HL-60/S4 (cell line): ENCODE results near the gene ZBTB46.
"Not testable (repeated sequence)": the region's sequence is repeated elsewhere in the genome, so short reads cannot be mapped to it uniquely, and the experiment has no call there.

Experiments
- in situ Hi-C: fragments of 300-500 bp; cut with MboI; formaldehyde crosslinking; loops from 2 replicates; pipeline ENCODE4 v1.14.3; 2022; ENCODE audit warnings: low sequenced_read_pairs

Gene ZBTB46

DNA sequence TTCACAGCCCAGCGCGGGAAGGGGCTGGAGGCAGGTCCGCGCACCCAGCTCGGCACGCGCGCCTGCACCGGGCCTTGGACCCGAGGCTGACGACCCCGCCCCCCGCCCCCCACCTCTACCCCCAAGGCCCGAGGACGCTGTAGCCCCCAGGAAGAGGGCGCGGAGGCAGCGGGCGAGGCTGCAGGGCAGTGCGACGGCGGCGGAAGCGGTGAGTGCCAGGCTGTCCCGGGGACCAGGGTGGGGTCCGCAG lies 93.4 kb downstream of the ZBTB46 start:
- in situ Hi-C loops, result no loop called here

DNA sequence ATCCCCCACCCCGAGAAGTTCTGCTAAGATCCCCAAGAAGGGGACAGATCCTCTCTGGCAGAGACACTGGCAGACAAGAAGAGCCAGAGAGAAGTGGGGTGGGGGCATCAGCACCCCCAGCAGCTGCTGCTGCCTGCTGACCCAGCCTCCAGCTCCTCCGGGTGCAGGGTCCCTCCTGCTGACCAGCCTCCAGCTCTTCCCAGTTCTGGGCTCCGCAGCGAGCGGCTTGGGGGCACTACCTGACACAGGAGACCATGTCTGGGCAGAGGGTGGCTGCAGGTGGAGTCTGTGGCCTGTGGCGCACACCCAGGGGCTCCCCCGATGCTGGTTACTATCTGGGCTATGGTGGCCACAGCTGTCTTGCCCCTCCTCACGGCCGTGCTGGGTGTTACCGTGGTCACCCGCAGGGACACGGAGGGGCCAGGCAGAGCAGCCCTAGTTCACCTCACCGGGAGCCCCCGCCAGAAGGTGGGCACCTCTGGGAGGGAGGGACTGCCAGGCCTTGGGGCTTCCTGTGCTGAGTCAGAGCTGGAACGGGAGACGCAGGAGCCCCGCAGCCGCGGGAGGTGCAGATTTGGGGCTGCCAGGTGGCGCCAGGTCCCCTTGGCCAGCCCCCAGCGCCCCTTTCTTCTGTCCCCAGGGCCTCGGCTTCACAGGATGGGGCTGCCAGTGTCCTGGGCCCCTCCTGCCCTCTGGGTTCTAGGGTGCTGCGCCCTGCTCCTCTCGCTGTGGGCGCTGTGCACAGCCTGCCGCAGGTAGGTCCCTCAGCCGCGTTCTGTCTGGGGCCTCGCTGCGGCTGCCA lies 94.0 kb downstream of the ZBTB46 start:
- in situ Hi-C loops, result no loop called here

DNA sequence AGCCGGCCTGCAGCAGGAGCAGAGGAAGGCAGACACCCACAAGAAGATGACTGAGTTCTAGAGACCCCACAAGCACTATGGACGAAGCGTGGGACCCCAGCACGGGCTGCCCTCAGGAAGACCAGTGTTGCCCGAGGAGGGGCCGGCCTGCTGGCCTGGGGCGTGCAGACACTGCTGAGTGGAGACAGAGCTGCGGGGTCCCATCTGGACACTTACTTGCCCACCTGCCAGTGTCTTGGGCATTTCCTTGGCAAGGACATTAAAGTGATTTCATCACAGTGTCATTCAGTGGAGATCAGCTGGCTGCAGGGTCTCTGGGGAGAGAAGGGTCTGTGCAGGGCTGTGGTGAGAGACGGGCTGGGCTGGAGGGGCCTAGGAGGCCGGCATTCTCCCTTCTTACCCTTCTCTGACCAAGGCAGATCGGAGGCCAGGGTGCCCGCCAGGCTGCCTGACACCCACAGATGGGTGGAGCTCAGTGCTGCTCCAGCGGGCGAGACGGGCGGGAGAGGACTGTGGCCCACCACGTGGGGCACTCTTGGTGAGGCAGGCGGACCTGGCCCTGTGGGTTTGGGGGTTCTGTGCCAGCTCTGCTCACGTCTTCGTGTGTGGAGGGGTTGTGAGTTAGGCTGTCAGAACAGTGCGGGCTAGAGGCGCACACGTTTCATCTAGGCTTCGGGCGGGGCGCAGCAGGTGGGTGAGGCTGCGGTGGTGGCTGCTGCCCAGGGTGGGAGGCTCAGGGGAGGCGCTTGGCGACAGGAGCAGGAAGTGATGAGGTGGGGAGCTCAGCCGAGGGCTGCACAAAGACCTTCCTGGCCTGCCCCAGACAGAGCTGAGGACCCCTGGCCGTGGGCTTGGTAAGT lies 95.0 kb downstream of the ZBTB46 start, which contains the start of gene LIME1:
LIME1 (plus strand) TSS at position 806 of the 860 bp plus-strand sequence. CDS start 886 bp downstream, outside the sequence.
- in situ Hi-C loops, result no loop called here

DNA sequence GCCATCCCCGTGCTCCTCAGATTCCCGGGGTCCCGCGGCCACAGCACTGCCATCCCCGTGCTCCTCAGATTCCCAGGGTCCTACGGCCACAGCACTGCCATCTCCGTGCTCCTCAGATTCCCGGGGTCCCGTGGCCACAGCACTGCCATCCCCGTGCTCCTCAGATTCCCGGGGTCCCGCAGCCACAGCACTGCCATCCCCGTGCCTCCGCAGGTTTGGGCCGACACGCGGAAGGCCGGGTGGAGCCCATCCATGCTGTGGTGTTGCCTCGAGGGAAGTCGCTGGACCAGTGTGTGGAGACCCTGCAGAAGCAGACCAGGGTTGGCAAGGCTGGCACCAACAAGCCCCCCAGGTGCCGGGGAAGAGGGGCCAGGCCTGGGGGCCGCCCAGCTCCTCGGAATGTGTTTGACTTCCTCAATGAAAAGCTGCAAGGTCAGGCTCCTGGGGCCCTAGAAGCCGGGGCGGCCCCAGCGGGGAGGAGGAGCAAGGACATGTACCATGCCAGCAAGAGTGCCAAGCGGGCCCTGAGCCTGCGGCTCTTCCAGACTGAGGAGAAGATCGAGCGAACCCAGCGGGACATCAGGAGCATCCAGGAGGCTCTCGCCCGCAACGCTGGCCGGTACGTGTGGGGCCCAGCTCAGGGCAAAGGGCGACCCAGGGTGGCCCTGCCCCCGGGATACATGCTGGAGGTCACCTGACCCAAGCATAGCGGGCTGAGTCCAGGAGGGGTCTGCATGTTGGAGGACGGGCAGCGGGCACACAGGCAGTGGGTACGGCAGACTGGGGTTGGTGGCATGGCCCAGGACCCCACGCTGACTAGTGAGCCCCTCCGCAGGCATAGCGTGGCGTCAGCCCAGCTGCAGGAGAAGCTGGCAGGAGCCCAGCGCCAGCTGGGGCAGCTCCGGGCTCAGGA lies 95.9 kb downstream of the ZBTB46 start:
- in situ Hi-C loops, result no loop called here

DNA sequence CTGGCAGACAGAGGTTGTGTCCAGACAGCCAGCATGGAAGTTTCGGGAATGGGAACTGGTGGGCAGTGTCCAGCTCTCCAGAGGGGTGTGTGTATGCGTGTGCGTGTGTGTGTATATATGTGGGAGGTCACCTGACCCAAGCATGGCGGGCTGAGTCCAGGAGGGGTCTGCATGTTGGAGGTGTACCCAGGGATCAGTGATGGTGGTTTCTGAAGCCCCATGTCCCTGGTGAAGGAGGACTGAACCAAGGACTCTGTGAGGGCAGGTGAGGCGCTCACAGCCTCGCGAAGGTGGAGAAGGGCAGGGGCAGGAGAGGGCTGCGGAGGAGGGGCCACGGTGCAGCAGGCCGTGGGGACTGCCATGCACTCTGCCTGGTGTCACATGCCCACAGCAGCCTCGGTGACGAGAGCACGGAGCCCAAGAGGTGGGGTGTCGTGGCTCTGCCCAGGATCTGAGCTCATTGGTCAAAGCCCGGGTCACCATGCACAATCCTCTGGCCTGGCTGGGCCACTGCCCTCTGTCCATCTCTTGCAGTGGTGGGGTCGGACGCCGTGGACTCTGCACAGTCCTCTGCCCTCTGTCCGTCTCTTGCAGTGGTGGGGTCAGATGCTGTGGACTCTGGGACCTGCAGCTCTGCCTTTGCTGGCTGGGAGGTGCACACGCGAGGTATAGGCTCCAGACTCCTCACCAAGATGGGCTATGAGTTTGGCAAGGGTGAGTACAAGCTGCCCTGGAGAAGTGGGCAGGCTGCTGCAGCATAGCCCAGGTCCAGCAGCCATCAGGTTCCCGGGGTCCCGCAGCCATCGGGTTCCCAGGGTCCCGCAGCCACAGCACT lies 96.7 kb downstream of the ZBTB46 start:
- in situ Hi-C loops, result no loop called here

DNA sequence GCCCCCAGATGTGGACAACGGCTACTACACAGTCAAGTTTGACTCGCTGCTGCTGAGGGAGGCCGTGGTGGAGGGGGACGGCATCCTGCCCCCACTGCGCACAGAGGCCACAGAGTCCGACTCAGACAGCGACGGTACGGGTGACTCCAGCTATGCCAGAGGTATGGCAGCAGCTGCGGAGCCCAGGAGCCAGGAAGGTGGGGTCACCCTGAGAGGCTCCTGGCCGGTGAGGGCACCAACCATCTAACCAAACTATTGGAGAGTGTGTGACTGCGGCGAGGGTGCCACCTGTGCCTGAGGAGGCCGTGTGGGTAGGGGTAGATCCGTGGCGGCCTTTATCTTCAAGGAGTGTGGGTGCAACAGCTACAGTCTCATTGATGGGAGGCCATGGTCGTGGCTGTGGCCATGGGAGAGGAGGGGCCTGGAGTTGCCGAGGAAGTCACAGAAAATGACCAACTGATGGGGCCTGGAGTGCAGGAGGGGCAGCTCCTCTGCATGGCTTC lies 97.4 kb downstream of the ZBTB46 start:
- in situ Hi-C loops, result no loop called here

DNA sequence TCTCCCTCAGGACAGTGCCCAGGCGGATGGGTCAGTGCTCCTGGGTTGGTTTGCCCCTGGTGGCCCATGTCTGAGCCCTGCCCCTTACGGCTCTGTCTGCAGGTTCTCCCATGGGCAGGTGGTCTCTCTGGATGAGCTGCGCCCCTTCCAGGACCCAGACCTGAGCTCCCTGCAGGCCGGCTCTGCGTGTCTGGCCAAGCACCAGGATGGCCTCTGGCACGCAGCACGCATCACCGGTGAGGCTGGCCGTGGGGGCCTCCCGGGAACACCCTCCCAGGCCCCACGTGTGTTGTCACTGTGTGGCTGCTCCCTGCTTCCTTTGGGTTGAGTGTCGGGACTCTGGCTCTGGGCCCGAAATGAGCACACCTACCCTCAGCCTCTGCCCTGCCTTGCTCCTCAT lies 97.9 kb downstream of the ZBTB46 start:
- in situ Hi-C loops, result no loop called here

DNA sequence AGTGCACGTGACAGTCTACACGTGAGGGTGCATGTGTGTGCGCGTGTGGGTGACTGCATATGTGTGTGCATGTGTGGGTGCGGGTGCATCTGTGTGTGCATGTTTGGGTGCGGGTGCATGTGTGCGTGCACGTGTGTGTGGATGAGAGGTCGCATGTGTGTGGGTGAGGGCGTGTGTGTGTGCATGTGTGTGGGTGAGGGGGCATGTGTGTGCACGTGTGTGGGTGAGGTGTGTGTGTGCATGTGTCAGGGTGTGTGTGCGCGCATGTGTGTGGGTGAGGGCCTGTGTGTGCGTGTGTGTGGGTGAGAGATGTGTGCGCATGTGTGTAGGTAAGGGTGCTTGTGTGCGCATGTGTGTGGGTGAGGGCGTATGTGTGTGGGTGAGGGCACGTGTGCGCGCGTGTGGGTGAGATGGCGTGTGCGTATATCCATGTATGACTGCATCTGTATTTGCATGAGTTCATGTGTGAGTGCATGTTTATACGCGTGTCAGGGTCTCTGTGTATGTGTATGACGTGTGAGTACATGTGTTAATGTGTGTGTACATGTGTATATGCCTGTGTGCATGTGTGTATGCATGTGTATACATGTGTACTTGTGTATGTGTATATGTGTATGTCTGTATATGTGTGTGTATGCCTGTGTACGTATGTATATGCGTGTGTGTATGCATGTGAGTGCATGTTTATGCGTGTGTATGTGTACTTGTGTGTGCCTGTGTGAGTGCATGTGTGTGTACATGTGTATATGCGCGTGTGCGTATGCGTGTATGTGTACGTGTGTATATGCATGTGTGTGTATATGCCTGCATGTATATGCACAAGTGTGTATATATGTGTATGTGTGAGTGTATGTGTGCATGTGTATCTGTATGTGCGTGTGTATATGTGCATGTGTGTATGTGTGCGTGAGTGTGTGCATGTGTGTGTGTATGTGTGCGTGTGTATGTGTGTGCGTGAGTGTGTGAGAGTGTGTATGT lies 98.7 kb downstream of the ZBTB46 start:
- in situ Hi-C loops, result no loop called here

DNA sequence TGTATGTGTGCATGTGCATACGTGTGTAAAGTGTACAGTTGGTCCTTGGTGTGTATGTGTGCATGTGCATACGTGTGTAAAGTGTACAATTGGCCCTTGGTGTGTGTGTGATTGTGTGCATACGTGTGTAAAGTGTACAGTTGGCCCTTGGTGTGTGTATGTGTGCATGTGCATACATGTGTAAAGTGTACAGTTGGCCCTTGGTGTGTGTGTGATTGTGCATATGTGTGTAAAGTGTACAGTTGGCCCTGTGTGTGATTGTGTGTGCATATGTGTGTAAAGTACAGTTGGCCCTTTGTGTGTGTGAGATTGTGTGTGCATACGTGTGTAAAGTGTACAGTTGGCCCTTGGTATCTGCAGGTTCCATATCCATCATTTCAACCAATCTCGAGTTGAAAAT lies 99.7 kb downstream of the ZBTB46 start:
- in situ Hi-C loops, result no loop called here

DNA sequence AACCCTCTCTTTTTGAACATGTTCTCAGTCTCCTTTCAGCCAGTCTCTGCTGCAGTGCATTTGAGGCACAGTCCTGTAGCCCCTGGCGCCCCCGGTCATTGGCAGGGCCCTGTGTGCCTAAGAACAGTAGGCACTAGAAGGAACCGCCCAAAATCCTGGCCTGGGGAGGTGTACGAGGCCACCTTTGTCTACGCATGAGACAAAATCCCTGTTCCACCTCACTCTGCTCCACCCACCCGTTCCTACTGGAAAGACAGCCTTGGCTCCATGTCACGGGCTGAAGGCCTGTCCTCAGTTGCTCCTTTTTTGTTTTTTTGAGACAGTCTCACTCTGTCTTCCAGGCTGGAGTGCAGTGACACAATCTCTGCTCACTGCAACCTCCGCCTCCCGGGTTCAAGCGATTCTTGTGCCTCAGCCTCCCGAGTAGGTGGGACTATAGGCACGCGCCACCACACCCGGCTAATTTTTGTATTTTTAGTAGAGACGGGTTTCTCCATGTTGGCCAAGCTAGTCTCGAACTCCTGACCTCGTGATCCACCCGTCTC lies 100.8 kb downstream of the ZBTB46 start:
- in situ Hi-C loops, result not testable (repeated sequence)

DNA sequence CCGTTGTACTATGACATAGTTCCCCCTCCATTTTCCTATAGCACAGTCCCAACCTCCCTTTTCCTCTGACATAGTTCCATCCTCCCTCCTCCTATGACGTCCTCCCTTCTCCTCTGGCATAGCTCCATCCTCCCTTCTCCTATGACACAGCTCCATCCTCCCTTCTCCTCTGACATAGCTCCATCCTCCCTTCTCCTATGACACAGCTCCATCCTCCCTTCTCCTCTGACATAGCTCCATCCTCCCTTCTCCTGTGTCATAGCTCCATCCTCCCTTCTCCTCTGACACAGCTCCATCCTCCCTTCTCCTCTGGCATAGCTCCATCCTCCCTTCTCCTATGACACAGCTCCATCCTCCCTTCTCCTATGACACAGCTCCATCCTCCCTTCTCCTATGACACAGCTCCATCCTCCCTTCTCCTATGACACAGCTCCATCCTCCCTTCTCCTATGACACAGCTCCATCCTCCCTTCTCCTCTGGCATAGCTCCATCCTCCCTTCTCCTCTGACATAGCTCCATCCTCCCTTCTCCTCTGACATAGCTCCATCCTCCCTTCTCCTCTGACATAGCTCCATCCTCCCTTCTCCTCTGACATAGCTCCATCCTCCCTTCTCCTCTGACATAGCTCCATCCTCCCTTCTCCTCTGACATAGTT lies 108.0 kb downstream of the ZBTB46 start:
- in situ Hi-C loops, result not testable (repeated sequence)

DNA sequence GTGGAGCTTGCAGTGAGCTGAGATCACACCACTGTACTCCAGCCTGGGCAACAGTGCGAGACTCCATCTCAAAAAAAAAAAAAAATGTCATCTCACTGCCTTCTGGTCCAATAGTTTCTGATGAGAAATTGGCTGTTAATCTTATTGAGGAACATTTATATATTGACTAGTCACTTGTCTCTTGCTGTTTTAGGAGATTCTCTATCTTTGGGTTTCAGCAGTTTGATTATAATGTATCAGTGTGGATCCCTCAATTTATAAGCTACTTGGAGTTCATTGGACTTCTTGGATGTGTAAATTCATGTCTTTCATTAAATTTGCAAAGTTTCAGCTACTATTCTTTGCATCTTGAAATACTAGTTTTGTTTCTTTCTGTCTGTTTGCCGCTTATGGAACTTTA lies 112.1 kb downstream of the ZBTB46 start:
- in situ Hi-C loops, result no loop called here

DNA sequence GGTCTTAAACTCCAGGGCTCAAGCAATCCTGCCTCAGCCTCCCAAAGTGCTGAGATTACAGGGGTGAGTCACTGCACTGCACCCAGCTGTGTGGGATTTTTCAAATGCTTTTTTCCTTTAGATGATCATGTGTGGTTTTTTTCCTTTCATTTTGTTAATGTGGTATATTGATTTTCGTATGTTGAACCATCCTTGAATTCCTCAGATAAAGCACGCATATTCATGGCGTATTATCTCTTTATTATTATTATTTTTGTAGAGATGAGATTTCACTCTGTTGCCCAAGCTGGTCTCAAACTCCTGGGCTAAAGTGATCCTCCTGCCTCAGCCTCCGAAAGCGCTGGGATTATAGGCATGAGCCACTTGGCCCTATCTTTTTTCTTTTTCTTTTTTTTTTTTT lies 116.2 kb downstream of the ZBTB46 start:
- in situ Hi-C loops, result no loop called here

DNA sequence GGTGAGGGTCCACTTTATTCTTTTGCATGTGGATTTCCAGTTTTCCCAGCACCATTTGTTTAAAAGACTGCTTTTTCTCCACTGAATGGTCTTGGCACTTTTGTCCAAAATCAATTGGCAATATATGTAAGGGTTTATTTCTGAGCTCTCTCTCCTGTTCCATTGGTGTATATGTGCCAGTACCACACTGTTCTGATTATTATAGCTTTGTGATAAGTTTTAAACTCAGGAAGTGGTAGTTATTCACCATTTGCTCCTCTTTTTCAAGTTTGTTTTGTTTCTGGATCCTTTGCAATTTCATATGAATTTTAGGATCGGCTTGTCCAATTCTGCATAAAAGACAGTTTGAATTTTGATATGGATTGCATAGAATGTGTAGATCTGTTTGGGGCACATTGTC lies 118.9 kb downstream of the ZBTB46 start:
- in situ Hi-C loops, result no loop called here

DNA sequence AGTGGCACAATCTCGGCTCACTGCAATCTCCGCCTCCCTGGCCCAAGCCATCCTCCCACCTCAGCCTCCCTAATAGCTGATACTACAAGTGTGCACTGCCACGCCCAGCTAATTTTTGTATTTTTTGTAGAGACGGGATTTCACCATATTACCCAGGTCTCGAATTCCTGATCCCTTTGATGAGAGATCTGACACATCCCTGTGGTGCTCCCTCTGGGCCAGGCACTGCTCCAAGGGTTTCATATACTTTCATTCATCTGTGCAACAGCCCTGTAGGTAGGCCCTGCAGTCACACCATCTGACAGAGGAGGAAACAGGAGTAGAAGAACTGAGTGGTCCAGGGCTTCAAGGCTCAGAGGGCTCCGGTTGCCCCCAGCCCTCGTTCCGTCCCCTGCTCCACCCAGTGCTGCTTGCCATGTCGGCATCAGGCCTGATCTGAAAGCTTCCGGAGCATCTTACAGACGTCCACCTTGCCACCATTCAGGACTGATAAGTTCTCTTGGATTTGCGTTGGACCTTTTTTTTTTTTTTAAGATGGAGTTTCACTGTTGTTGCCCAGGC lies 119.9 kb downstream of the ZBTB46 start:
- in situ Hi-C loops, result no loop called here

DNA sequence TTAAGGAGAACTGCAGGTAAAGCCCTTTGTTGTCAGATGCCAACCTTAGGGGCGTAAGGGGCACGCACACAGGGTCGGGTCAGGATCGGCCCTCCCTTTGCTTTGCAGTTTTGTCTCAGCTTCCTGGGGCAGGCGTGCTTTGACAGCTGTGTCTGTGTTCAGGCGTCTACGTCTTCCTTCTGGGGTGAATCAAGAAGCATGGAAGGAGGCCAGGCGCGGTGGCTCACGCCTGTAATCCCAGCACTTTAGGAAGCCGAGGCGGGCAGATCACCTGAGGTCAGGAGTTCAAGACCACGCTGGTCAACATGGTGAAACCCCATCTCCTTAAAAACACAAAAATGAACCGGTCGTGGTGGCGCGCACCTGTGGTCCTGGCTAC lies 121.9 kb downstream of the ZBTB46 start:
- in situ Hi-C loops, result no loop called here

DNA sequence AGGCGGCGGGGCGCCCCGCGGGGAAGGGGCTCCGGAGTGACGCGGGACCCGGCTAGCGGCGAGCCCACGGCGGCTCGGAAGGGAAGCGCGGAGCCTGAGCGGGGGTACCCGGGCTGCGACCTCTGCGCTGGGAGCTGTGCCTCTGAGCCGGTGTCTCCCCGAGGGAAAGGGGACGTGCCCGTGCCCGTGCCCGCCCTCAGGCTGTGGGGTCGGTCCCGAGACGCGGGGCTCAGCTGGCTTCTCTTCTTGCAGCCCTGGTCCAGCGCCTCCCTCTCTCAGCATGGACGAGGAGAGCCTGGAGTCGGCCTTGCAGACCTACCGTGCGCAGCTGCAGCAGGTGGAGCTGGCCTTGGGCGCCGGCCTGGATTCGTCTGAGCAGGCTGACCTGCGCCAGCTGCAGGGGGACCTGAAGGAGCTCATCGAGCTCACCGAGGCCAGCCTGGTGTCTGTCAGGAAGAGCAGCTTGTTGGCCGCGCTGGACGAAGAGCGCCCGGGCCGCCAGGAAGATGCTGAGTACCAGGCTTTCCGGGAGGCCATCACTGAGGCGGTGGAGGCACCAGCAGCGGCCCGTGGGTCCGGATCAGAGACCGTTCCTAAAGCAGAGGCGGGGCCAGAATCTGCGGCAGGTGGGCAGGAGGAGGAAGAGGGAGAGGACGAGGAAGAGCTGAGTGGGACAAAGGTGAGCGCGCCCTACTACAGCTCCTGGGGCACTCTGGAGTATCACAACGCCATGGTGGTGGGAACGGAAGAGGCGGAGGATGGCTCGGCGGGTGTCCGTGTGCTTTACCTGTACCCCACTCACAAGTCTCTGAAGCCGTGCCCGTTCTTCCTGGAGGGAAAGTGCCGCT lies 122.5 kb downstream of the ZBTB46 start:
- in situ Hi-C loops, result no loop called here
